GM18867 (cell line): ENCODE measurements around the gene ABHD8.
"Not testable (repeated sequence)": the region's sequence is repeated elsewhere in the genome, so short reads cannot be mapped to it uniquely, and the experiment has no call there.

ENCODE experiments used
- ATAC-seq: cut with Tn5 transposase; IDR thresholded peaks from one replicate; pipeline ENCODE4 v1.9.1; 2021; ENCODE audit warnings: mild to moderate bottlenecking, moderate library complexity; ENCODE audit not compliant: unreplicated experiment

ABHD8 gene

DNA sequence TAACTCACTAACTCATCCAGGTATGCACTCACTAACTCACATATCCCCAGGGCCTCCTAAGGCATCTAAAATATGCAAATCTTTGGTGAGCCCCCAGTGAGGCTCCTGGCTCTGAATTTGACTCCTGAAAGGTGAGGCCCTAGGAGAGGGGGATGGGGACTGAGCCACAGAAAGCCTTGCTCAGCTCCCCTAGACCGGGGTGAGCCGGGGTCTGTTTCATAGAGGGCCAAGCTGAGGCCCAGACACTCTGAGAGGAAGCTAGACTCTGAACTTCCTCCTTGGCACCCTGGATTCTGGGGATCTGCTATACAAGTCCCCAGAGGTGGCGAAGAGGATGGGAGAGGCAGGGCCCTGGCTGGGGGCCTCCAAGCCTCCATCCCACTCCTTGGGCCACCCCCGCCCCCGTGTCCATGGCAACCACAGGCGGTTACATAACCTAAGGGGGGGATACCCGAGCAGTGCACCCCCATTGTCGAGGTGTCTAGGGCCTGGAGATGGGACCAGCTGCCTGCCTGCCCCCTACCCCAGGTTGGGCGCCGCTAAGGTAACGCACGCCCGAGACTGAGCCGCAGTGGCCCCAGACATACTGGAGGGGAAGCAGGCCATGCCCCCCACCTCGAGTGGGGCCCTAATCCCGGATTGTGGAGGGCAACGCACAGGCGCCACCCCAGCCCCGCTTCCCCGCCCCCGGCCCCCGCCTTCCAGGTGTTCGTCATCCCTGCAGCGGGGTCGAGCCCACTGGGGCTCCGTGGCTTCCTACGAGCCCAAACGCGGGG, 646 bp downstream of the ABHD8 start:
- ATAC-seq = no peak

GRCh38 chr19:17300992-17301619, 2.1 kb downstream of the ABHD8 start:
- ATAC-seq = no peak

- no peak for ATAC-seq
These were observed 6.2 kb downstream of the ABHD8 start for GRCh38 chr19:17296976-17297375.

- ATAC-seq = no peak
These were observed 7.0 kb downstream of the ABHD8 start for GRCh38 chr19:17296273-17296672.

DNA sequence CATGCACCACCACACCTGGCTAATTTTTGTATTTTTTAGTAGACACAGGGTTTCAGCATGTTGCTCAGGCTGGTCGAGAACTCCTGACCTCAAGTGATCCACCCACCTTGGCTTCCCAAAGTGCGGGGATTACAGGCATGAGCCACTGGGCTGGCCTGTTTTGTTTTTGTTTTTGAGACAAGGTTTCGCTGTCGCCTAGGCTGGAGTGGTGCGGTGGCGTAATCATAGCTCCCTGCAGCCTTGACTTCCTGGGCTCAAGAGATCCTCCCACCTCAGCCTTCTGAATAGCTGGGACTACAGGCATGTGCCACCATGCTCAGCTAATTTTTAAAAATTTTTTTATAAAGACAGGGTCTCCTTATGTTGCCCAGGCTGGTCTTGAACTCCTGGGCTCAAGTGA, 7.7 kb downstream of the ABHD8 start:
- not testable (repeated sequence) for ATAC-seq

GRCh38 chr19:17294051-17294891, 9.0 kb downstream of the ABHD8 start:
- ATAC-seq = no peak

DNA sequence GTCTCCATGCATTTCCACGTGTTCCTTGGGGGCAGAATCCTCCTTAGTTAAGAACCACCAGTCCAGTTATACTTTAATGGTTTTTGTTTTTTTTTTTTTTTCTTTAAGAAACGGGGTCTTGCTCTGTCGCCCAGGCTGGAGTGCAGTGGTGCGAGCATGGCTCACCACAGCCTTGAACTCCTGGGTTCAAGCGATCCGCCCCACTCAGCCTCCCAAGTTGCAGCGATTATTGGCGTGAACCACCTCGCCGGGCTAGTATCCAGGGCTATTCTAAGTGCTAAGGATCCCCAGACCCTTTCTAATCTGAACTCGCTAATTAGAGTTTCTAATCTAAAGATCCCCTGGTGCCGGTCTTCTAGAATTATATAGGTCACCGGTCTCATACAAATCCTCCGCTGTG, 9.6 kb downstream of the ABHD8 start:
- no peak for ATAC-seq

- ATAC-seq = peak; percentile 76
These were observed 10.7 kb downstream of the ABHD8 start for GRCh38 chr19:17292301-17293074.

DNA sequence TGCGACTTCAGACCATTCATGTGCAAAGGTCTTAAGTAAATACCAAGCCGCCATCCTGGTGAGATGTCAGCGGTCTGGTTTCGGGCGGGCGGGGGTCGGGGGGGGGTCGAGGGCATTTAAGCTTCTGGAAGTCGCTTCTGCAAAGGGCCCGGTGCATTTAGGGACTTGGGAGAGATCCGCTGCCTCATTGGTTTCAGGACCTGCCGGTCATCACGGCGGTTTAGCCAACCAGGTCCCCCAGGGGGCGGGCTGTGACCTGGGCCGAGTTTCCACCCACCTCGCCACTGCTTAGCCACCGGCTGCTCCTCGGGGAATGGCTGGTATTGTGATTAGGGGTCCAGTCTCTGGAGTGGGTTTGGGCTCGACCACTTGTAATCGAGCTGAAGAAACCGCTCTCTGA, 13.7 kb downstream of the ABHD8 start:
- ATAC-seq = no peak

DNA sequence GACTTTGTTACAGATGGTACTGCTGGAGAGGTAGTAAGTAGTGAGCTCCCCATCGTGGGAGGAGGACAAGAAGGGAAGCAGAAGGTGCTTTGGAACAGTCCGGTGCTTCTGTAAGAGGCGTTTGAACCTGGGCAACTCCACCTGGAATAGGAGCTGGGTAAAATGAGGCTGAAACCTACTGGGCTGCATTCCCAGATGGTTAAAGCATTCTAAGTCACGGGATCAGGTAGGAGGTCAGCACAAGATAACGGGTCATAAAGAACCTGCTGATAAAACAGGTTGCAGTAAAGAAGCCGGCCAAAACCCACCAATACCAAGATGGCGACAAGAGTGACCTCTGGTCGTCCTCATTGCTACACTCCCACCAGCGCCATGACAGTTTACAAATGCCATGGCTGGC, 16.5 kb downstream of the ABHD8 start:
- no peak for ATAC-seq

DNA sequence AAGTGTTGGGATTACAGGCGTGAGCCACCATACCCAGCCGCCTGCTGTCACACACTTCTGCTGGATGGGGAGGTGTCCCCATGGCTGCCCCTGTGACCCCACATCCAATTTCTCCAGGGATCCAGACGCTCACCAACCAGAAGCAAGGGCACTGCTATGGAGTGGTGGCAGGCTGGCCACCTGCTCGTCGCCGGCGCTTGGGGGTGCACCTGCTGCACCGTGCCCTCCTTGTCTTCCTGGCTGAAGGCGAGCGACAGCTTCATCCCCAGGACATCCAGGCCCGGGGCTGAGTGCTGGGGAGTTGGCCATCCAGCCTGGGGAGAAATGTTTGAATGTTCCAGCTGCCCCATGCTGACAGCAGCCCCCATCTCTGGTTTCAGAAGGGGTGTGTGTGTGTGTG, 17.0 kb downstream of the ABHD8 start:
- ATAC-seq = no peak

DNA sequence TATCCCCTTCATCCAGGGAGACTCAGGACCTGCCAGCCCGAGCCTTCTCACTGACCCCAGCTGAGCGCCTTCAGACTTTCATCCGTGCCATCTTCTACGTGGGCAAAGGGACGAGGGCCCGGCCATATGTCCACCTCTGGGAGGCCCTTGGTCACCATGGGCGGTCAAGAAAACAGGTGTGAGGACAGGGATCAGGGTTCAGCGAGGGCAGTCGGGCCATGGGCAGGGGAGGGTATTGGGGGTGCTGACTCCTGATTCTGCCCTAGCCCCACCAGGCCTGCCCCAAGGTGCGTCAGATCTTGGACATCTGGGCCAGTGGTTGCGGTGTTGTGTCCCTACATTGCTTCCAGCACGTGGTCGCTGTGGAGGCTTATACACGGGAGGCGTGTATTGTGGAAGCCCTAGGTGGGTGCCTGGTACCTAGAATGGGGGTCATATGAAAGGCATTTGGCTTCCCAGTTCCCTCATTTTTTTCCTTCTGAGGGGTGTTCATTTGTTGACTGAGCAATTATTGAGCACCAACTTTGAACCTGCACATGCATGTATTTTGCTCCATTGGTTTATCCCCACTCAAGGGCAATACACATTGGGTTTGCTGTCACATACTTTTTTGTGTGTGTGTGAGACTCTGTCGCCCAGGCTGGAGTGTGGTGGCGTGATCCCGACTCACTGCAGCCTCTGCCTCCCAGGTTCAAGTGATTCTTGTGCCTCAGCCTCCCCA, 17.6 kb downstream of the ABHD8 start:
- ATAC-seq = no peak

DNA sequence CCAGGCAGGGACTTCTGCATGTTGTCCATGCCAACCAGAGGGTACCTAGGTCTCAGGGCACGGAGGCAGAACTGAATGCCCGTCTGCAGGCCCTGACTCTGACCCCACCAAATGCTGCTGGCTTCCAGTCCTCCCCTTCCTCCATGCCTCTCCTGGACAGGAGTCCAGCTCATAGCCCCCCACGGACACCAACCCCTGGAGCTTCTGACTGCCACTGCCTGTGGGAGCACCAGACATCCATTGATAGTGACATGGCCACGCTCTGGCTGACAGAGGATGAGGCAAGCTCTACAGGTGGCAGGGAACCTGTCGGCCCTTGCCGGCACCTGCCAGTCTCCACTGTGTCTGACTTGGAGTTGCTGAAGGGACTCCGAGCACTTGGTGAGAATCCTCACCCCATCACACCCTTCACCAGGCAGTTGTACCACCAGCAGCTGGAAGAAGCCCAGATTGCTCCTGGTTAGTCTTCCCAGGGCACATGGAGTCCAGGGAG, 19.7 kb downstream of the ABHD8 start:
- no peak for ATAC-seq

GRCh38 chr19:17282488-17283125, 20.6 kb downstream of the ABHD8 start:
- ATAC-seq = peak; percentile 58

DNA sequence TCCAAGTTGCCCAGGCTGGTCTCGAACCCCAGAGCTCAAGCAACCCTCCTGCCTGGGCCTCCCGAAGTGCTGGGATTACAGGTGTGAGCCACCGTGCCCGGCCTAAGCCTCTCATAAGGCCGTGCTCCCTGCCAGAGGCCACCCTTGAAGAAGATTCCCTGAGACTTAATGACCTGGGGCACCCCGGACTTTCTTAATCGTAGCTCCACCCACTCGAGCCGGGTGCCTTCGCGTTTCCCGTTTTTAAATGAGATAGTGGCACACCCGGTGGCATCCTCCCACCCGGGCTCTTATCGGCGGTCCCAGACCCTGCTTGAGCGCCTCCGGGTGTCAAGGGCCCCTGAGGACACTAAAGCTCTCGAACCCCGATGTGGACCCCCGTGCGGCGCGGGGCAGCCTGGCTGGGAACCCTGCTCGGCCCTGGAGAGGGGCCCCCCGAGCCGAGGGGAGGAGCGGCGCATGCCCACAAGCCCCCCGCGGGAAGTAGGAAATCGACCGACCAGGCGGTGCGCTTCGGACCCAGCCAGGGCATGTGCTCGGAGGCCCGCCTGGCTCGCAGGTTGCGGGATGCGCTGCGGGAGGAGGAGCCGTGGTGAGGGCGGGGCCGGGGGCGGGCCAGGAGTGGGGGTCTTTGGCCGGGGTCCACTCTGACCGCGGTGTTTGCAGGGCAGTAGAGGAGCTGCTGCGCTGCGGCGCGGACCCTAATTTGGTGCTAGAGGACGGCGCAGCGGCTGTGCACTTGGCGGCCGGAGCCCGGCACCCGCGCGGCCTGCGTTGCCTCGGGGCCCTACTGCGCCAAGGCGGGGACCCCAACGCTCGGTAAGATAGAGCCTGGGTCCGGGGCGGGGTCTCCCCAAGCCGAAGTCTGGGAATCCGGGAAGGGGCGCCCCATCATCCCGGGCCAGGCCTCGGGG, 21.6 kb downstream of the ABHD8 start, which contains the start of gene ANKLE1:
ANKLE1 (plus strand) TSS at position 511 of the 914 bp plus-strand sequence; CDS start at position 531, 20 bp downstream.
- ATAC-seq = peak; percentile 13

DNA sequence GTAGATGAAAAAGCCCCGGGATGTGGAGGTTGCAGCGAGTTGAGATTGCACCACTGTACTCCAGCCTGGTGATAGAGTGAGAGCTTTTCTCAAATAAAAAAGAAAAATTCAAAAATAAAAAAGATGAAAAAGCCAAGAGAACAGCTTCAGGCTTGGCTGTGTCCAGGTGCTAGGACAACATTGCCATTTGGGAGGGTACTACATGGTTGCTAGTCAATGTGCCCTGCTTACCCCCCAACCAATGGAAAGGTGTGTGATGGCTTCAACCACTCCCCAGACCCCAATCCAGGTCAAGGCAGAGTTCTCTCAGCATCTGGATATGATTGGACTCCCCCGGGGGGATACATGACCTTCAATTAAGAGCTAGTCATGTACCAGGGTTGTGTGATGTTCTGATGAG, 23.8 kb downstream of the ABHD8 start:
- no peak for ATAC-seq

DNA sequence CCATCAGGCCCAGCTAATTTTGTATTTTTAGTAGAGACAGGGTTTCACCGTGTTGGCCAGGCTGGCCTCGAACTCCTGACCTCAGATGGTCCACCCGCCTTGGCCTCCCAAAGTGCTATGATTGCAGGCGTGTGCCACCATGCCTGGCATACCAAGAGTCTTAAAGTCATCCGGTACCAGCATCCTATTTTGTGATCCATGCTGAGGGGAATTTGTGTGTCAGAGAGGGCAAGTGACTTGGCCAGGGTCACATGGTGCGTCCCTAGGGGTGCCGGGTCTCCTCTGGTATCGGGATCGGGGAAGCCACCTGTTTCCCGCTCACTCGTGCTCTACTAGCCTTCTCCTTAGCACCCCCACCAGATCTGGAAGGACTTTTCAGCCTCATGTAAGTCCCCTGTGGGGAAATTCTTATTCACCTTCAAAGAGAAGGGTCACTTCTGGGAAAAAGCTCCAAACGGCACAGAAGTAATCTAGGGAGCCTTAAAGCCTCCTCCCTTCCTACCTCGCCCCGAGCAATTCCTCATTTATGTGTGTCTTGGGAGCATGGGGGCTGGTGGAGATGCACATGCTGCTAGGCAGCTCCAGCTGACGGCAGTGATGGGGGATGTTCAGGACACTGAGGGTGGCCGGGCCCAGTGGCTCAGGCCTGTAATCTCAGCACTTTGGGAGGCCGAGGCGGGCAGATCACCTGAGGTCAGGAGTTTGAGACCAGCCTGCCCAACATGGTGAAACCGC, 27.6 kb downstream of the ABHD8 start:
- no peak for ATAC-seq

- not testable (repeated sequence) for ATAC-seq
These were observed 28.3 kb downstream of the ABHD8 start for GRCh38 chr19:17274892-17275291.
